Measurements from ENCODE around the gene KCND2. TPM values are rescaled to one million over a fixed set of nuclear protein-coding genes. Genes with fewer than 3 reads are reported as not detected.

Gene KCND2
- 2.7 and 2.9 TPM in 2 replicates for total RNA-seq (ENCODE audit: low replicate concordance)

DNA sequence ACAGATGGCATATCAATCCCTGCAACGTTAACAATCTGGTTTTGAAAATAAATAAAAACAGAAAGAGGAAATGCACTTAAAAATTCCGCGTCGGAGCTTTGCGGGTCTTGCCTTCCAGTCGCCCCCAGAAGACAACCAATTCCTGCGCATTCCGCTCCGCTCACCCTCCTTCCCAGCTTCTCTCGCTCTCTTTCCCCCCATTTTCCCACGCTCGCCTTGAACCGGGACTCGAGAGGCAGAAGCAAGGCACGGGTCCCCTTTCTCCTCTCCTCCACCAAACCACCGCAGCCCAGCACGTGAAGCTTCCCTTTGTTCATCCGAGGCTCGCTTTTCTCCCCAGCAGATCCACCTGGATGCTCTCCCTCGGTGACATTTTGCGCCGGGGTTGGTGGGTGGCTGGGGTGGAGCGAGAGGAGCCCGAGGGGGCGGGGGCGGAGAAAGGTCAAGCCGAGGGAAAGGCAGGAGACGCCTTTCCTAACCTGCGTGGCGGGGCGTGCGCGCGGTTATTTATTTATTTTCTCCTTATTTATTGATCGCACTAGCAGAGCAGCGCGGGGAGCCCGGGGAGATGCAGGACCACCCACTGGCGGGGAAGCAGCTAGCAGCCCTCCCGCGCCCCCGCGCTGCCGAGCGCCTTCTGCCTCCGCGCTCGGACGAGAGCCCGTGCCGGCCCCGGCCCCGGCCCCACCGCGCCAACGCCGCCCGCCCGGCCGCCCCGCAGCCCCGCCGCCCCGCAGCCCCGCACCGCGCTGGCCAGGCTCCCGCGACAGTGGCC lies at the start of gene KCND2:
Gene KCND2 (plus strand): TSS at position 475 of the 775 bp plus-strand sequence.
- Histone ChIP-seq H4K20me1 (ENCODE audit: low read depth) (no peaks in the 10 kb centered on the region), H3K4me1 (no peaks in the 10 kb centered on the region), H3K27ac (no peak within 1 kb of the TSS), H3F3A (ENCODE audit: low read depth) (peaks cover 5% of the 10 kb centered on the region), H2AFZ (replicated peaks) (peak within 1 kb of the TSS; percentile 99), H3K9ac (no peak within 1 kb of the TSS), H3K27me3 (peaks cover 26% of the 10 kb centered on the region), H3K4me2 (peak within 1 kb of the TSS; percentile 85), H3K4me3 (peak within 1 kb of the TSS; percentile 75), H3K79me2 (ENCODE audit: low read depth) (no peaks in the 10 kb centered on the region), H3K36me3 (no peaks in the 10 kb centered on the region), H3K9me3 (ENCODE audit: low read depth) (no peaks in the 10 kb centered on the region)
- Mint-ChIP-seq H3K36me3 (no peaks in the 10 kb centered on the region), H3K4me1 (peaks cover 7% of the 10 kb centered on the region), H3K9me3 (peaks cover 3% of the 10 kb centered on the region), H3K27ac (peak within 1 kb of the TSS; percentile 80), H3K27me3 (ENCODE audit: insufficient read depth, low read depth) (peaks cover 13% of the 10 kb centered on the region), H3K4me3 (peak within 1 kb of the TSS; percentile 99)
- TF ChIP-seq EZH2 (IDR thresholded peaks at IDR 0.05) (no peak), EZH2phosphoT487 (IDR thresholded peaks at IDR 0.05) (no peak)
- TF ChIP-seq, protein P1, sequence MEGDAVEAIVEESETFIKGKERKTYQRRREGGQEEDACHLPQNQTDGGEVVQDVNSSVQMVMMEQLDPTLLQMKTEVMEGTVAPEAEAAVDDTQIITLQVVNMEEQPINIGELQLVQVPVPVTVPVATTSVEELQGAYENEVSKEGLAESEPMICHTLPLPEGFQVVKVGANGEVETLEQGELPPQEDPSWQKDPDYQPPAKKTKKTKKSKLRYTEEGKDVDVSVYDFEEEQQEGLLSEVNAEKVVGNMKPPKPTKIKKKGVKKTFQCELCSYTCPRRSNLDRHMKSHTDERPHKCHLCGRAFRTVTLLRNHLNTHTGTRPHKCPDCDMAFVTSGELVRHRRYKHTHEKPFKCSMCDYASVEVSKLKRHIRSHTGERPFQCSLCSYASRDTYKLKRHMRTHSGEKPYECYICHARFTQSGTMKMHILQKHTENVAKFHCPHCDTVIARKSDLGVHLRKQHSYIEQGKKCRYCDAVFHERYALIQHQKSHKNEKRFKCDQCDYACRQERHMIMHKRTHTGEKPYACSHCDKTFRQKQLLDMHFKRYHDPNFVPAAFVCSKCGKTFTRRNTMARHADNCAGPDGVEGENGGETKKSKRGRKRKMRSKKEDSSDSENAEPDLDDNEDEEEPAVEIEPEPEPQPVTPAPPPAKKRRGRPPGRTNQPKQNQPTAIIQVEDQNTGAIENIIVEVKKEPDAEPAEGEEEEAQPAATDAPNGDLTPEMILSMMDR (IDR thresholded peaks at IDR 0.05), result no peak
- peak; percentile 73 for DNase-seq (ENCODE audit: low spot score)

GRCh38 chr7:120226188-120226587 lies 46.8 kb upstream of the KCND2 start:
- TF ChIP-seq, protein P1 (IDR thresholded peaks at IDR 0.05), result no peak
- TF ChIP-seq EZH2 (IDR thresholded peaks at IDR 0.05) (no peak), EZH2phosphoT487 (IDR thresholded peaks at IDR 0.05) (no peak)
- H3K4me1 ChIP-seq, result no peaks in the 10 kb centered on the region
- no peaks in the 10 kb centered on the region for H3K36me3 ChIP-seq
- Mint-ChIP-seq H3K4me3 (no peak overlapping the region), H3K27me3 (ENCODE audit: insufficient read depth, low read depth) (no peaks in the 10 kb centered on the region), H3K9me3 (no peaks in the 10 kb centered on the region), H3K36me3 (no peaks in the 10 kb centered on the region), H3K27ac (no peak overlapping the region), H3K4me1 (no peaks in the 10 kb centered on the region)
- H3K79me2 ChIP-seq (ENCODE audit: low read depth), result no peaks in the 10 kb centered on the region
- no peak overlapping the region for H3K4me2 ChIP-seq
- no peak overlapping the region for H2AFZ ChIP-seq (replicated peaks)
- DNase-seq (ENCODE audit: low spot score), result no peak
- no peaks in the 10 kb centered on the region for H4K20me1 ChIP-seq (ENCODE audit: low read depth)
- H3K9me3 ChIP-seq (ENCODE audit: low read depth), result no peaks in the 10 kb centered on the region
- H3K9ac ChIP-seq, result no peak overlapping the region
- H3K4me3 ChIP-seq, result no peak overlapping the region
- H3F3A ChIP-seq (ENCODE audit: low read depth), result no peaks in the 10 kb centered on the region
- no peak overlapping the region for H3K27ac ChIP-seq
- H3K27me3 ChIP-seq, result no peaks in the 10 kb centered on the region

DNA sequence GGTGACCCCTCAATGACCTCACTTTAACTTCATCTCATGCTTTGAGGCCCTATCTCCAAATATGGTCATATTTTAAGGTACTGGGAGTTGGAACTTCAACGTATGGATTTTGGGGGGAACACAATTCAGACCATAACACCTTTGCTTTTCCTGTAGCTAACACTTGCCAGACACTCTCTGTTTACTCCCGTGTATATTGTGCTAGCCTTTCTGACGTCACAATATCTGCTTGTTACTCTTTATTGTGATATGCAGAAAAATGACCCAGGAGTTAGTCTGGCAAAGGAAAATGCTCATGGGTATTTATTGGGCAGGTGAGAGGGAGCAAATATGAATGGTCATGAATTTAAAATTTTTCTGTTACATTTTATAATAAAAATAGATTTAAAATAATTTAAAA lies 45.7 kb upstream of the KCND2 start:
- Histone ChIP-seq H3K9me3 (ENCODE audit: low read depth) (no peaks in the 10 kb centered on the region), H3K4me2 (no peak overlapping the region), H3K27me3 (no peaks in the 10 kb centered on the region), H3K4me1 (no peaks in the 10 kb centered on the region), H3K27ac (no peak overlapping the region), H4K20me1 (ENCODE audit: low read depth) (no peaks in the 10 kb centered on the region), H3K4me3 (no peak overlapping the region), H2AFZ (replicated peaks) (peak overlapping the region; percentile 22), H3K9ac (no peak overlapping the region), H3K79me2 (ENCODE audit: low read depth) (no peaks in the 10 kb centered on the region), H3K36me3 (no peaks in the 10 kb centered on the region), H3F3A (ENCODE audit: low read depth) (no peaks in the 10 kb centered on the region)
- Mint-ChIP-seq H3K27ac (no peak overlapping the region), H3K36me3 (no peaks in the 10 kb centered on the region), H3K27me3 (ENCODE audit: insufficient read depth, low read depth) (peaks cover 2% of the 10 kb centered on the region), H3K9me3 (no peaks in the 10 kb centered on the region), H3K4me1 (no peaks in the 10 kb centered on the region), H3K4me3 (no peak overlapping the region)
- DNase-seq (ENCODE audit: low spot score), result no peak
- TF ChIP-seq EZH2phosphoT487 (IDR thresholded peaks at IDR 0.05) (no peak), EZH2 (IDR thresholded peaks at IDR 0.05) (no peak)
- TF ChIP-seq, protein P1 (IDR thresholded peaks at IDR 0.05), result no peak
